DOHH2 (cell line): Measurements from ENCODE around the gene XIRP2.

Experiments used
- EZH2phosphoT487 ChIP-seq: fragments of 200-600 bp; sonication (generic); IDR thresholded peaks from 2 replicates; pipeline ENCODE4 v1.6.1; 2017; ENCODE audit warnings: borderline replicate concordance, mild to moderate bottlenecking, antibody characterized with exemption, low read length, moderate library complexity, mixed read lengths
- TF ChIP-seq, protein P1 (sequence below): fragments of 200-600 bp; sonication (generic); IDR thresholded peaks from one replicate; pipeline ENCODE4 v1.5.1; 2014; ENCODE audit warnings: antibody characterized with exemption, mild to moderate bottlenecking, low read depth, low read length; ENCODE audit not compliant: poor library complexity, severe bottlenecking

- TF ChIP-seq, protein P1, sequence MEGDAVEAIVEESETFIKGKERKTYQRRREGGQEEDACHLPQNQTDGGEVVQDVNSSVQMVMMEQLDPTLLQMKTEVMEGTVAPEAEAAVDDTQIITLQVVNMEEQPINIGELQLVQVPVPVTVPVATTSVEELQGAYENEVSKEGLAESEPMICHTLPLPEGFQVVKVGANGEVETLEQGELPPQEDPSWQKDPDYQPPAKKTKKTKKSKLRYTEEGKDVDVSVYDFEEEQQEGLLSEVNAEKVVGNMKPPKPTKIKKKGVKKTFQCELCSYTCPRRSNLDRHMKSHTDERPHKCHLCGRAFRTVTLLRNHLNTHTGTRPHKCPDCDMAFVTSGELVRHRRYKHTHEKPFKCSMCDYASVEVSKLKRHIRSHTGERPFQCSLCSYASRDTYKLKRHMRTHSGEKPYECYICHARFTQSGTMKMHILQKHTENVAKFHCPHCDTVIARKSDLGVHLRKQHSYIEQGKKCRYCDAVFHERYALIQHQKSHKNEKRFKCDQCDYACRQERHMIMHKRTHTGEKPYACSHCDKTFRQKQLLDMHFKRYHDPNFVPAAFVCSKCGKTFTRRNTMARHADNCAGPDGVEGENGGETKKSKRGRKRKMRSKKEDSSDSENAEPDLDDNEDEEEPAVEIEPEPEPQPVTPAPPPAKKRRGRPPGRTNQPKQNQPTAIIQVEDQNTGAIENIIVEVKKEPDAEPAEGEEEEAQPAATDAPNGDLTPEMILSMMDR = no peak
- TF ChIP-seq EZH2phosphoT487 = no peak
Observed at GRCh38 chr2:167059173-167059572, 170.9 kb downstream of the XIRP2 start.
